HFFc6 (cell line): ENCODE data around the gene RHOJ. TPM values are rescaled to one million over a fixed set of nuclear protein-coding genes. Genes with fewer than 3 reads are reported as not detected.
A peak's percentile ranks its signal among the peaks of the same experiment; 100 is the strongest.

ENCODE experiments used
- DNase-seq: peaks from one replicate; pipeline ENCODE4 v3.0.0-alpha.2; 2018
- H3K27ac Mint-ChIP-seq: 2 replicates; pipeline ENCODE4 v1.8.0; 2020; ENCODE audit warnings: mild to moderate bottlenecking, mixed read lengths
- H3K27me3 Mint-ChIP-seq: 2 replicates; pipeline ENCODE4 v1.8.0; 2021; ENCODE audit warnings: mild to moderate bottlenecking, moderate library complexity, mixed read lengths; ENCODE audit not compliant: insufficient read depth
- H3K36me3 Mint-ChIP-seq: 2 replicates; pipeline ENCODE4 v1.8.0; 2021; ENCODE audit warnings: low read depth, mixed read lengths
- H3K4me1 Mint-ChIP-seq: 2 replicates; pipeline ENCODE4 v1.8.0; 2020; ENCODE audit warnings: low read depth, mixed read lengths
- H3K4me3 Mint-ChIP-seq: 2 replicates; pipeline ENCODE4 v1.8.0; 2020; ENCODE audit warnings: mild to moderate bottlenecking, moderate library complexity, mixed read lengths
- H3K9me3 Mint-ChIP-seq: 2 replicates; pipeline ENCODE4 v1.8.0; 2020; ENCODE audit warnings: mild to moderate bottlenecking, mixed read lengths
- CTCF ChIP-seq: fragments of 200-600 bp; sonication (generic); IDR thresholded peaks from 2 replicates; pipeline ENCODE4 v1.5.0; 2021; ENCODE audit warnings: antibody characterized with exemption, mild to moderate bottlenecking
- total RNA-seq, 6 experiments: library from RNA; stranded (reverse); fragmentation: NEBNext Ultra II Directional; extraction: Animal tissue kit (Norgen Biotek cat#: 25700); gene quantifications; 2 replicates in 1 of 6; 3 replicates in 5 of 6; pipeline ENCODE4 v1.2.3, GENCODE V29; 2021

Gene RHOJ
- total RNA-seq, 6 experiments from 2014 or later, result 6.1 to 8.3 (median 7.1) TPM

DNA sequence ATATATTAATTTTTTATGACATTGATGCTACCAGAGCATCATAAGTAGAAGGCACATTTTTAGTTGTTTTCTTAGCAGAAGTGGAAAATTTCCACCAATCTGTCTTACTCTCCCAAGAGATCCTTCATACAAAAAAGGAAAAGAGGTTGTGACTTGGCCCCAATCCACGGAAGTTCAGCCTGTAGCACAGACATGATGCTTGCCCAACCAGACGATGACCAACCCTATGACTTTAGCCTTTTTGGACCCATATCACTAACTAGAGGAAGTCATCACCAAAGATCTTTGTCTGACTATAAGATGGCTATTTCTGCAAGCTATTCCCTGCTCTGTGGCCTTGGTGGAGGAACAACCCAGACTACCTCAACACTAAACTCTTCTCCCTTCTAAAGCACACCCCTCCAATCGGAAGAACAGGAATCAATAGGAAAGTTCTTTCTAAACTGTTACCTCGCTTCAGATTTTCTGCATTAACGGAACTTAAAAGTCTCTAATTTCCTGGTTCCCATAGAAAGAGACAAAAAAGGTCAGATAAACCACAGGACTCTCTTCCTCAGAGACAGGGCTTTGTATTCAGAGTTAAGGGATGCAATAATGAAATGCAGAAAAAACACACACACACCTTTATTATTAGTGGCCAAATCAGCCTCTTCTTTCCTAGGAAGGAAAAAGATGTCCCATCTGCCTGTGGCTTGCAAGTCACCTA is 4.1 kb upstream of the RHOJ start:
- no peak for DNase-seq
- Mint-ChIP-seq H3K9me3 (no peaks in the 10 kb centered on the region; the same call in 1 of the 2 replicates), H3K4me1 (peaks cover 10% of the 10 kb centered on the region), H3K27me3 (no peaks in the 10 kb centered on the region; the same call in 1 of the 2 replicates), H3K4me3 (no peak overlapping the region), H3K27ac (no peak overlapping the region), H3K36me3 (no peaks in the 10 kb centered on the region)
- TF ChIP-seq CTCF, result no peak

GRCh38 chr14:63200767-63201166 is 3.5 kb upstream of the RHOJ start:
- Mint-ChIP-seq H3K4me1 (peaks cover 10% of the 10 kb centered on the region), H3K9me3 (no peaks in the 10 kb centered on the region), H3K27me3 (no peaks in the 10 kb centered on the region; the same call in 1 of the 2 replicates), H3K27ac (no peak overlapping the region; the same call in 1 of the 2 replicates), H3K4me3 (no peak overlapping the region), H3K36me3 (no peaks in the 10 kb centered on the region)
- DNase-seq, result no peak
- TF ChIP-seq CTCF, result no peak

- Mint-ChIP-seq H3K4me1 (peaks cover 10% of the 10 kb centered on the region), H3K27me3 (no peaks in the 10 kb centered on the region; the same call in 1 of the 2 replicates), H3K4me3 (no peak overlapping the region), H3K9me3 (no peaks in the 10 kb centered on the region), H3K36me3 (no peaks in the 10 kb centered on the region), H3K27ac (no peak overlapping the region)
- no peak for TF ChIP-seq CTCF
- no peak for DNase-seq
Measured at GRCh38 chr14:63203015-63203414, 1.2 kb upstream of the RHOJ start.

DNA sequence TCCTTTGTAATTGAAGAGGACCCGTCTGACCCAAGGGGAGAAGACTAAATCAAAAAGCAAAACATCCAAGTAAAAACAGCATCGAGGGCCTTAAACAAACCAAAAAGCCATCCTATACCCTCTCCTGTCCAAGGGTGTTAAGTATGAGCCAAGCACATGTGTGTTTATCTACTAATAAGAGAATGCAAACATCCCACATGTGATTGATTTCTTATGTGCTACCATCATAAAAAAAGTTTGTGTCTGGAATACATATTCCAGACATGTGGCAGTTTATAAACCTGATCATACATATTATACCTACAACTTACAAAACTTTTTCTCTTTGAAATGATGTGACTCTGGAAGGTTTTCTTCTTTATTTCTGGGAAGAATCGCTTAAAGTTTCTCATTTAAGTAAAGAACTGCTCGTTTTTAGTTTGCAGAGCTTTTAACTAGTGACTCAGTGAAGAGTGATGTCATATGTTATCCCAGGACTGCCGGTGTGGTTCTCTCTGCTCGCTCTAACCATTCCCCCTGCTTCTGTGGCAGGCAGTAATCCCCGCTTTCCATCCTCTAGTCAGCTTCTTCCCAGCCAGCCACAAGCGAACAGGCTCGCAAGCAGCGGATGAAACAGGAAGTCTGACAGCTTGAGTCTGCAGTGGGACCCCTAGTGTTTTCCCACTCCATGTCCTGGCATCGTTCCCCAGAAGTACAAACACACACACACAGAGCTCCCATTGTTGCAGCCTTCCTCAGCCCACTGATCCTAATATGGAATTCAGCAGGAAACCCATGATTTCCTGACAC is 431 bp upstream of the RHOJ start:
- Mint-ChIP-seq H3K36me3 (no peaks in the 10 kb centered on the region), H3K4me1 (peaks cover 10% of the 10 kb centered on the region), H3K27ac (no peak overlapping the region), H3K4me3 (no peak overlapping the region), H3K27me3 (no peaks in the 10 kb centered on the region; the same call in 1 of the 2 replicates), H3K9me3 (no peaks in the 10 kb centered on the region)
- TF ChIP-seq CTCF, result peak; percentile 43
- DNase-seq, result peak; percentile 94

DNA sequence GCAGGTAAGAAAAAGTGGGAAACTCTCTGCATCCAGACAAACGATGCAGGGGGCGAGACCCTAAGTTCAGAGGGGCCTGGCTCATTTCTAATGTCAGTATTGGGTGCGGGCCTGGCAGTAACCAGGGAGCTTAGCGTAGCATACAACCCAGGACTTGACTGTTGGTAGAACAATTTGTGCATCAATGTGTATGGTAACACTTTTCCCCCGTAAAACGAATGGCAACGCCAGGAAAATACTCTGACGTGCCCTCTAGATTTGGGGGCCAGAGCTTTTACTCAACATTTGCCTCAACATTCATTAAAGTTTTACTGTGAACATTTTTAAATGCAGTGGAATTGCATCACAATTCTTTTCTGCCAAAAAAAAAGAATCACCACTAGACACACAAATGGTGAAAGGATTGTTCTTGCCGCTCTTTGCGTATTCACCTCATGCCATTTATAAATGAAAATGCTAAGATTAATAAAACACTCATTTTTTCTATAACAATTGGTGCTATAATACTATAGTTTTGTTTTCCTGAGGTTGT is 867 bp downstream of the RHOJ start:
- no peak overlapping the region for H3K27ac Mint-ChIP-seq
- no peak for DNase-seq
- H3K4me3 Mint-ChIP-seq, result no peak overlapping the region

More for the DNA sequence above, 867 bp downstream of the RHOJ start:
- Mint-ChIP-seq H3K4me1 (peaks cover 10% of the 10 kb centered on the region), H3K36me3 (no peaks in the 10 kb centered on the region), H3K27me3 (no peaks in the 10 kb centered on the region), H3K9me3 (no peaks in the 10 kb centered on the region)
- no peak for TF ChIP-seq CTCF
